Measurements from ENCODE around the gene CACNA1F.

Gene CACNA1F

DNA sequence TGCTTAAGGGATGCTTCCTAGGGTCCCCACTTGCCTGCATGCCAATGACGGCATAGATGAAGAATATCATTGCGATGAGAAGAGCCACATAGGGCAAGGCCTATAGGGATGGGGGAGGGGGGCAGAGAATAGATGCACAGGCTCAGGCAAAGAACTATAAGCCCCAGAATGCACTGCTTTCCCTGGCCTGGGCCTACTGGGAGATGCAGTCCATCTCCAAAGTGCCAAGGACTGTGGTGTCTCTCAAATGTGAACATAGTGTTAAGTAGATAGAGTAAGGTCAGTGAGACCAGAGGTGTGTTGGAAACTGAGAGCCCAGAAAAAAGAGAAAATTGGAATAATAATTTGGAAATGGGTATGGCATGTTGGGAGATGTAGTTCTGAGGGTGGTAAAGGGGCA lies 20.9 kb downstream of the CACNA1F start:
- no peak for TF ChIP-seq CTCF (IDR thresholded peaks at IDR 0.05; ENCODE audit: low read depth, low read length, missing control alignments)
- no peak overlapping the region for H3K4me3 ChIP-seq (replicated peaks; ENCODE audit: low read depth, low read length)
- DNase-seq (ENCODE audit: extremely low read depth, low read depth) = no peak

DNA sequence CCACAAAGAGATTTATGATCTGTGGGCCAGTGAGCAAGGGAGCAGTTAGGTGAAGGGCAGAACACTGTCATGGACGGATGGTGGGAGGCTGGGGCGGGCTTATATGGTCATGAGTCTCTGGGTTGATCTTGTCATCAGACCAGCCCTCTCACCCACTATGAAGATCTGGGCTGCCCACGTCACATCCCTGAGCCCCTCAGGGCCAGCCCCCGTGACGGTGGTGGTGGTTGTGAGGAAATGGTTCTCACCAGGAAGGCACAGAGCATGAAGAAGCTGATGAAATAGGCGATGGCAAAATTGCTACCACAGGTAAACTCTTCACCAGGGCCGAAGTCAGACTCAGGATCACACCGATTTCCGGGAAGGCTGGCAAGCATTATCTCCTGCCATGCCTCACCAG lies 22.1 kb downstream of the CACNA1F start:
- DNase-seq (ENCODE audit: extremely low read depth, low read depth) = no peak
- no peak overlapping the region for H3K4me3 ChIP-seq (replicated peaks; ENCODE audit: low read depth, low read length)
- no peak for TF ChIP-seq CTCF (IDR thresholded peaks at IDR 0.05; ENCODE audit: low read depth, low read length, missing control alignments)

DNA sequence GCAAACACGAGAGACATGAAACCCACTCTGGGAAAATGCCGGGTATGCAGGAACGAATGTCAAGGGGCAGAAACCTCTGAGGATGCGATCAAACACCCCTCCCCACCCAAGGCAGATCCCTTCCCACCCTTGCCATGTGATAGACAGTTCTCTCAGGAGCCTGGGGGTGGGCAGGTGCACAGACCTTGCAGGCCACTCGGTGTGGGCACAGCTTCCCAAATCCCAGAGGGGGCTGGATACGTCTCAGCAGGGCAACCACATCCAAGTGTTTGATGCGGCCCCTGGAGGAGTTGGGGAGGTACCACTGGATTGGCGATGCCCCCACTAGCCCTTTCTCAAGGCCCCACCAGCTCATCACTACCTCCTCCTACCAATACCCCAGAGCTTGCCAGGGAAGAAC lies 22.7 kb downstream of the CACNA1F start:
- H3K4me3 ChIP-seq (replicated peaks; ENCODE audit: low read depth, low read length) = no peak overlapping the region
- TF ChIP-seq CTCF (IDR thresholded peaks at IDR 0.05; ENCODE audit: low read depth, low read length, missing control alignments) = no peak
- no peak for DNase-seq (ENCODE audit: extremely low read depth, low read depth)

- no peak for DNase-seq (ENCODE audit: extremely low read depth, low read depth)
- no peak overlapping the region for H3K4me3 ChIP-seq (replicated peaks; ENCODE audit: low read depth, low read length)
- no peak for TF ChIP-seq CTCF (IDR thresholded peaks at IDR 0.05; ENCODE audit: low read depth, low read length, missing control alignments)
Measured at GRCh38 chrX:49209434-49210251, 23.5 kb downstream of the CACNA1F start.

- no peak overlapping the region for H3K4me3 ChIP-seq (replicated peaks; ENCODE audit: low read depth, low read length)
- TF ChIP-seq CTCF (IDR thresholded peaks at IDR 0.05; ENCODE audit: low read depth, low read length, missing control alignments) = no peak
- no peak for DNase-seq (ENCODE audit: extremely low read depth, low read depth)
Measured at GRCh38 chrX:49208399-49208798, 24.7 kb downstream of the CACNA1F start.

DNA sequence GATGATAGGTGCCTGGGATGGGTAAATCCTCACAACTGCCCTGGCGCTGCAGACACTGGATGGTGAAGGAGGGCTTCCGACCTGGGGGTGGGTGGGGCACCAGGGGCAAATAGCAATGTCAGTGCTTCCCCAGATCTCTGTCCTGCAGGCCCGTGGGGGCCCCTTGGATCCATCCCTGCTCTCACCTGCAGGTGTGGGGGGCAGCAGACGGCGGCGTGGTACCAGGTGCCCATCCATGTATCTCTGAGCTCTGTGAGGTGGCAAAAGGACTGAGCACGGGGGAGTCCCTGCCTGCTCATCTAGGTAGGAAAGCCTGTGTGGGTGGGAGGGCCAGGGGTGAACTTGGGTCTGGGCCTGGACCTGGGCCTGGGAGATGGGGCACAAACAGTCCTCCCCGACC lies 26.6 kb downstream of the CACNA1F start:
- DNase-seq (ENCODE audit: extremely low read depth, low read depth) = no peak
- no peak for TF ChIP-seq CTCF (IDR thresholded peaks at IDR 0.05; ENCODE audit: low read depth, low read length, missing control alignments)
- H3K4me3 ChIP-seq (replicated peaks; ENCODE audit: low read depth, low read length) = no peak overlapping the region

GRCh38 chrX:49205443-49205842 lies 27.7 kb downstream of the CACNA1F start:
- no peak for TF ChIP-seq CTCF (IDR thresholded peaks at IDR 0.05; ENCODE audit: low read depth, low read length, missing control alignments)
- no peak for DNase-seq (ENCODE audit: extremely low read depth, low read depth)
- H3K4me3 ChIP-seq (replicated peaks; ENCODE audit: low read depth, low read length) = no peak overlapping the region

Measured in HFF-Myc (cell line).